Endodermal cell (in vitro differentiated cells): ENCODE data around the gene COL1A2. TPM values are rescaled to one million over a fixed set of nuclear protein-coding genes. Genes with fewer than 3 reads are reported as not detected.

Experiments
- DNase-seq: peaks from one replicate; pipeline ENCODE4 v3.0.0-alpha.2; 2017
- H3K27ac ChIP-seq: 2 replicates; pipeline ENCODE4 v1.5.1; 2013; ENCODE audit warnings: mild to moderate bottlenecking, low read depth, low read length, moderate library complexity
- H3K27me3 ChIP-seq: 2 replicates; pipeline ENCODE4 v1.6.1; 2013; ENCODE audit warnings: mild to moderate bottlenecking, low read length, moderate library complexity; ENCODE audit not compliant: insufficient read depth, control insufficient read depth, poor library complexity, severe bottlenecking
- H3K36me3 ChIP-seq: 2 replicates; pipeline ENCODE4 v1.7.0; 2013; ENCODE audit warnings: mild to moderate bottlenecking, low read length, moderate library complexity; ENCODE audit not compliant: control insufficient read depth, insufficient read depth
- H3K4me1 ChIP-seq: one replicate; pipeline ENCODE4 v1.7.0; 2013; ENCODE audit warnings: low read length; ENCODE audit not compliant: control insufficient read depth, insufficient read depth
- H3K4me3 ChIP-seq: 2 replicates; pipeline ENCODE4 v1.5.1; 2013; ENCODE audit warnings: mild to moderate bottlenecking, low read length, moderate library complexity
- H3K9ac ChIP-seq: 2 replicates; pipeline ENCODE4 v1.6.1; 2013; ENCODE audit warnings: mild to moderate bottlenecking, low read length, moderate library complexity; ENCODE audit not compliant: poor library complexity, severe bottlenecking; ENCODE audit errors: extremely low read depth
- H3K9me3 ChIP-seq: 2 replicates; pipeline ENCODE4 v1.6.1; 2013; ENCODE audit warnings: mild to moderate bottlenecking, low read length, moderate library complexity; ENCODE audit not compliant: control insufficient read depth
- H3K27ac Mint-ChIP-seq: 2 replicates; pipeline ENCODE4 v1.8.0; 2020; ENCODE audit warnings: mixed read lengths
- H3K27me3 Mint-ChIP-seq: 2 replicates; pipeline ENCODE4 v1.8.0; 2021; ENCODE audit warnings: mild to moderate bottlenecking, mixed read lengths; ENCODE audit not compliant: insufficient read depth
- H3K36me3 Mint-ChIP-seq: 2 replicates; pipeline ENCODE4 v1.8.0; 2020; ENCODE audit warnings: low read depth, mixed read lengths
- H3K4me1 Mint-ChIP-seq: 2 replicates; pipeline ENCODE4 v1.8.0; 2020; ENCODE audit warnings: mixed read lengths
- H3K4me3 Mint-ChIP-seq: 2 replicates; pipeline ENCODE4 v1.8.0; 2020; ENCODE audit warnings: mild to moderate bottlenecking, moderate library complexity, mixed read lengths
- H3K9me3 Mint-ChIP-seq: 2 replicates; pipeline ENCODE4 v1.8.0; 2020; ENCODE audit warnings: mild to moderate bottlenecking, mixed read lengths
- WGBS, 2 experiments: methylation state at CpG; one replicate each; pipeline versions ENCODE4 v1.1.5 to v1.1.7; 2013; ENCODE audit warnings: missing lambda C conversion rate in 2 of 2, mixed read lengths in 1 of 2; ENCODE audit not compliant: insufficient coverage in 1 of 2, insufficient read length in 1 of 2; 5-methylcytosine and 5-hydroxymethylcytosine counted together
- total RNA-seq, 2 donors: library from RNA; stranded (reverse); fragmentation: NEBNext Ultra II Directional in 1 of 2; extraction: Animal tissue kit (Norgen Biotek cat#: 25700) in 1 of 2; gene quantifications; 2 replicates in 1 of 2; 3 replicates in 1 of 2; pipeline ENCODE4 v1.2.1, GENCODE V29; 2021
- TF ChIP-seq, protein P1 (sequence below): fragments of 200-600 bp; sonication (generic); conservative IDR thresholded peaks from 2 replicates; pipeline ENCODE4 v1.5.0; 2021; ENCODE audit warnings: antibody characterized with exemption, mild to moderate bottlenecking

COL1A2 gene
- total RNA-seq, 2 donors from 2014 or later = 42.2 to 99.7 TPM

DNA sequence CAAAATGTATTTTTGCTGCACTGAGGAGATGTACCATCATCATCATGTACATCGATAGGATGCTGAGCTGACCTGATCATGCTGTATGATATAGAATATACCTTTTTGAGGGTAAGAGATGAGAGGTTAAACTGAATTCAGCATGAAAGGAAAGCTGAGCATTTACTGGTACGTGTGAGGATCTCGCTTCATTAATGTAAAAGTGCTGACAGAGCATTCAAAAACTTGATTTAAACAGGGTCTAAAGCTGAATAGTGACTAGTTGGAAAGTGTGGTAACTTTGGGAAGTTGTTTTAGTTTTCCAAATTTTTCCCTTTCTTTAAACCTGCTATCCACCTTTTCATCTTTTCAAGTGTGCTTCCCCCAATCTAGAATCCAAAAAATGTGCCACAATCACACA, 28.5 kb upstream of the COL1A2 start:
- H3K4me3 Mint-ChIP-seq = no peak overlapping the region

DNA sequence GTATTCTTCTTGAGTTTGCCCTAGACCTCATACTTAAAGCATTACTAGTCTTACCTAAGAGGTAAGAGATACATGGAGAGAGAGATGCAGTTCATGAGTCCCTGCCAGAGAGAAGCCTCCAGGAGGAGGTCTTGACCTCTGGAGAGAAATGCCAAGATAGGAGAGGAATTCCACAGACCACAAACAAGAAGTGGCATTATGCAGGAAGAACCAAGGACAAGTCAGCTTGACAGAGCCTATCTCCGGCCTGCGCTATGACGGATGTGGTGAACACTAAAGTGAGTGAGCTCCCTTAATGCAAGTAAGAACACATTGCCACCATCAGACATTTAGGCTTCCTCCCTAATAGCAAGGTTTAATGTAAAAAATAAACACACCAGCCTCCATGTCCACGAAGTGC, 27.9 kb upstream of the COL1A2 start:
- Mint-ChIP-seq H3K4me3 (no peak overlapping the region), H3K27ac (no peak overlapping the region), H3K27me3 (peaks cover 1% of the 10 kb centered on the region), H3K9me3 (peaks cover 3% of the 10 kb centered on the region), H3K4me1 (peaks cover 11% of the 10 kb centered on the region), H3K36me3 (no peaks in the 10 kb centered on the region)
- Histone ChIP-seq H3K36me3 (no peaks in the 10 kb centered on the region), H3K27me3 (no peaks in the 10 kb centered on the region), H3K27ac (no peak overlapping the region), H3K9me3 (no peaks in the 10 kb centered on the region), H3K9ac (no peak overlapping the region), H3K4me1 (peaks cover 8% of the 10 kb centered on the region), H3K4me3 (no peak overlapping the region)
- TF ChIP-seq, protein P1, sequence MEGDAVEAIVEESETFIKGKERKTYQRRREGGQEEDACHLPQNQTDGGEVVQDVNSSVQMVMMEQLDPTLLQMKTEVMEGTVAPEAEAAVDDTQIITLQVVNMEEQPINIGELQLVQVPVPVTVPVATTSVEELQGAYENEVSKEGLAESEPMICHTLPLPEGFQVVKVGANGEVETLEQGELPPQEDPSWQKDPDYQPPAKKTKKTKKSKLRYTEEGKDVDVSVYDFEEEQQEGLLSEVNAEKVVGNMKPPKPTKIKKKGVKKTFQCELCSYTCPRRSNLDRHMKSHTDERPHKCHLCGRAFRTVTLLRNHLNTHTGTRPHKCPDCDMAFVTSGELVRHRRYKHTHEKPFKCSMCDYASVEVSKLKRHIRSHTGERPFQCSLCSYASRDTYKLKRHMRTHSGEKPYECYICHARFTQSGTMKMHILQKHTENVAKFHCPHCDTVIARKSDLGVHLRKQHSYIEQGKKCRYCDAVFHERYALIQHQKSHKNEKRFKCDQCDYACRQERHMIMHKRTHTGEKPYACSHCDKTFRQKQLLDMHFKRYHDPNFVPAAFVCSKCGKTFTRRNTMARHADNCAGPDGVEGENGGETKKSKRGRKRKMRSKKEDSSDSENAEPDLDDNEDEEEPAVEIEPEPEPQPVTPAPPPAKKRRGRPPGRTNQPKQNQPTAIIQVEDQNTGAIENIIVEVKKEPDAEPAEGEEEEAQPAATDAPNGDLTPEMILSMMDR = no peak
- WGBS, 2 experiments = 97% methylated on average over 4 of the region's 4 CpGs; no CpG with 5 or more reads in 1 of the 2 experiments
- DNase-seq = no peak

More for the DNA sequence above, 28.5 kb upstream of the COL1A2 start:
- H3K9ac ChIP-seq = no peak overlapping the region
- H3K9me3 ChIP-seq = no peaks in the 10 kb centered on the region
- Mint-ChIP-seq H3K27ac (no peak overlapping the region), H3K27me3 (peaks cover 1% of the 10 kb centered on the region), H3K4me1 (peaks cover 11% of the 10 kb centered on the region), H3K36me3 (no peaks in the 10 kb centered on the region), H3K9me3 (no peaks in the 10 kb centered on the region)
- H3K4me3 ChIP-seq = peak overlapping the region; percentile 8
- H3K27ac ChIP-seq = no peak overlapping the region
- WGBS, 2 experiments = 88 to 96% methylated on average over 3 of the region's 3 CpGs
- TF ChIP-seq, protein P1 = no peak
- H3K4me1 ChIP-seq = peaks cover 8% of the 10 kb centered on the region
- no peak for DNase-seq
- no peaks in the 10 kb centered on the region for H3K36me3 ChIP-seq
- H3K27me3 ChIP-seq = no peaks in the 10 kb centered on the region

DNA sequence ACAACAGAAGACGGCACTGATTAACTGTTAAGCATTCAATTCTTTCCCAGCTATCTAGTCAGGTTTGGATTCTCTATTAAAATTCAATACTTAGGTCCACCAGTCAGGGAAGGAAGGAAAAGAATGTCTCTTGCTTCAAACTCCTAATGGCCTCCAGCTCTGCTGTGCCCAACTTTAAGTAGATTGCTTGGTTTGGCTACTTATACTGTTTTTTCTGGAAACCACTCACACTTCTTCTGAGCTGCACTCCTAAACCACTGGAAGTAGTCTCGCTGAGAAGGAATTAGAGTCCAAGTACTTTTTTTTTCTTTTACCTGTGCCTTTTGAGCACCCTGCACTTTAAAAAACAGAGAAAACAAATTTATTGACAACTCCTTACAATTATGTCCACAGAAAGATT, 26.7 kb upstream of the COL1A2 start:
- H3K36me3 ChIP-seq = no peaks in the 10 kb centered on the region
- Mint-ChIP-seq H3K27me3 (peaks cover 1% of the 10 kb centered on the region), H3K36me3 (no peaks in the 10 kb centered on the region), H3K9me3 (peaks cover 4% of the 10 kb centered on the region), H3K4me3 (no peak overlapping the region), H3K4me1 (peaks cover 11% of the 10 kb centered on the region), H3K27ac (no peak overlapping the region)
- H3K9me3 ChIP-seq = no peaks in the 10 kb centered on the region
- peaks cover 8% of the 10 kb centered on the region for H3K4me1 ChIP-seq
- H3K4me3 ChIP-seq = no peak overlapping the region
- H3K9ac ChIP-seq = no peak overlapping the region
- WGBS, 2 experiments = 96 to 100% methylated on average over 2 of the region's 2 CpGs
- TF ChIP-seq, protein P1 = no peak
- no peaks in the 10 kb centered on the region for H3K27me3 ChIP-seq
- no peak for DNase-seq
- H3K27ac ChIP-seq = no peak overlapping the region
